SK-N-MC (cell line): ENCODE results near the gene MPIG6B.

Experiments
- EZH2 ChIP-seq: fragments of 200-600 bp; sonication (generic); IDR thresholded peaks from one replicate; pipeline ENCODE4 v1.6.1; 2017; ENCODE audit warnings: antibody characterized with exemption
- FOXP2 ChIP-seq: optimal IDR thresholded peaks from 2 replicates; pipeline ENCODE3; 2011; ENCODE audit warnings: mild to moderate bottlenecking, moderate library complexity; ENCODE audit not compliant: insufficient read depth; ENCODE audit errors: extremely low read length, control extremely low read depth

DNA sequence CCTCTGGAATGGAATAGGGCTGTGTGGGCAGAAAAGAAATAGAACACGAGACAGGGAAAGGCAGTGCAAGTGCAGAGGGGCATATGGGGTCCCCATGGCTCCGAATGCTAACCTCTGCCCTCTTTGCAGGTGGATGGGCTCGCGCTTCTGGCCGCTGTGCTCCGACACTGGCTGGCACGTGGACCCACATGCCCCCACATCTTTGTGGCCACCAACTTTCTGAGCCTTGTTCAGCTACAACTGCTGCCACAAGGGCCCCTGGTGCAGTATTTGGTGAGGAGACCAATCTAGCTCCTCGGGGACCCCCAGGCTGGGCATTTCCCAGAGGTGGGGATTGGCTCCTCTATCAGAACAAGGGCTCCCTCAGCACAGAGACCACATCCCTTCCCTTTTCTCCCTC is 38.2 kb downstream of the MPIG6B start:
- TF ChIP-seq FOXP2 (no peak), EZH2 (no peak)
